K562 (cell line): ENCODE data around the gene GPR137C. TPM values are rescaled to one million over a fixed set of nuclear protein-coding genes. Genes with fewer than 3 reads are reported as not detected.

ENCODE experiments used
- ATF7 ChIP-seq: fragments of 450-650 bp; IDR thresholded peaks from 2 replicates; pipeline ENCODE4 v1.7.1; 2014; ENCODE audit warnings: mild to moderate bottlenecking, moderate library complexity
- E2F1 ChIP-seq: sonication (generic); formaldehyde crosslinking; IDR thresholded peaks from 2 replicates; pipeline ENCODE4 v1.8.1; 2023; ENCODE audit warnings: mild to moderate bottlenecking, missing genetic modification reagents, moderate library complexity
- FIP1L1 ChIP-seq: fragments of 200-400 bp; formaldehyde crosslinking; IDR thresholded peaks from 2 replicates; pipeline ENCODE4 v1.6.1; 2018; ENCODE audit warnings: mild to moderate bottlenecking, low read depth, low read length; ENCODE audit not compliant: poor library complexity, severe bottlenecking
- HLTF ChIP-seq: fragments of 450-650 bp; IDR thresholded peaks from 2 replicates; pipeline ENCODE4 v1.6.1; 2016
- KAT7 ChIP-seq: sonication (generic); formaldehyde crosslinking; IDR thresholded peaks from 2 replicates; pipeline ENCODE4 v1.8.0; 2022; ENCODE audit warnings: missing genetic modification reagents, mild to moderate bottlenecking, borderline replicate concordance
- NR3C1 ChIP-seq: sonication (generic); formaldehyde crosslinking; IDR thresholded peaks from 2 replicates; pipeline ENCODE4 v1.8.1; 2022; ENCODE audit warnings: missing genetic modification reagents
- NUFIP1 ChIP-seq: fragments of 450-650 bp; IDR thresholded peaks from 2 replicates; pipeline ENCODE4 v1.6.1; 2018; ENCODE audit not compliant: partially characterized antibody
- SOX6 ChIP-seq: fragments of 450-650 bp; IDR thresholded peaks from 2 replicates; pipeline ENCODE4 v1.6.1; 2014; ENCODE audit warnings: mild to moderate bottlenecking
- SRSF9 ChIP-seq: fragments of 200-400 bp; formaldehyde crosslinking; IDR thresholded peaks from 2 replicates; pipeline ENCODE4 v1.6.1; 2017; ENCODE audit warnings: low read depth, low read length, borderline replicate concordance
- TCF7 ChIP-seq: sonication (generic); IDR thresholded peaks from 2 replicates; pipeline ENCODE4 v1.6.1; 2016; ENCODE audit warnings: antibody characterized with exemption, borderline replicate concordance
- ZBTB1 ChIP-seq: sonication (generic); formaldehyde crosslinking; IDR thresholded peaks from 2 replicates; pipeline ENCODE4 v1.8.1; 2023; ENCODE audit warnings: missing genetic modification reagents, low read depth, mild to moderate bottlenecking, borderline replicate concordance
- ZBTB17 ChIP-seq: fragments of 450-650 bp; formaldehyde crosslinking; IDR thresholded peaks from 2 replicates; pipeline ENCODE4 v1.4.0; 2020; ENCODE audit warnings: mild to moderate bottlenecking
- ZFP30 ChIP-seq: fragments of 250-450 bp; sonication (Bioruptor Pico); IDR thresholded peaks from 2 replicates; pipeline ENCODE4 v1.8.0; 2022; ENCODE audit warnings: moderate library complexity, mild to moderate bottlenecking, inconsistent platforms, borderline replicate concordance
- ZNF282 ChIP-seq: sonication (generic); formaldehyde crosslinking; IDR thresholded peaks from 2 replicates; pipeline ENCODE4 v1.8.1; 2023; ENCODE audit warnings: missing genetic modification reagents
- ZNF740 ChIP-seq, 3 experiments: fragments of 200-800 bp in 1 of 3; sonication (Bioruptor generic) in 1 of 3; sonication (generic) in 1 of 3; formaldehyde crosslinking in 1 of 3; IDR thresholded peaks; 2 replicates each; pipeline versions ENCODE4 v1.6.1 to v1.8.0; 2016 to 2022; ENCODE audit warnings: mild to moderate bottlenecking in 2 of 3, missing compliant biosample characterization in 2 of 3, missing genetic modification characterization in 2 of 3, missing genetic modification reagents in 1 of 3
- ZNF830 ChIP-seq: fragments of 250-450 bp; sonication (Bioruptor Pico); IDR thresholded peaks from 2 replicates; pipeline ENCODE4 v1.5.0; 2021; ENCODE audit warnings: mild to moderate bottlenecking
- polyA plus RNA-seq, 8 experiments: library from polyadenylated mRNA; depleted of rRNA in 4 of 8; stranded (reverse) in 5 of 8; unstranded in 3 of 8; fragments of >200 nt; fragmentation: Nextera tagmentation in 2 of 8; fragmentation: Illumina TruSeq in 1 of 8; extraction: Ambion mirVana in 2 of 8; extraction: Trizol in 1 of 8; gene quantifications; 2 replicates each; pipeline versions ENCODE4 v1.2.1 to v1.2.3, GENCODE V29; 2011 to 2014; ENCODE audit warnings: inconsistent platforms in 1 of 8, missing spikeins in 1 of 8
- total RNA-seq, 7 experiments: library from RNA; depleted of rRNA in 6 of 7; stranded (reverse); fragments of >200 nt in 6 of 7; fragmentation: Illumina TruSeq in 2 of 7; extraction: Trizol in 2 of 7; gene quantifications; 2 replicates each; pipeline versions ENCODE4 v1.2.1 to v1.2.3, GENCODE V29; 2011 to 2021; ENCODE audit warnings: low replicate concordance in 1 of 7
- TF ChIP-seq, protein P1 (sequence below): conservative IDR thresholded peaks from 2 replicates; pipeline ENCODE4 v1.6.1; 2011; ENCODE audit warnings: low read depth, mild to moderate bottlenecking, low read length; ENCODE audit not compliant: control insufficient read depth

GPR137C gene
- total and polyA plus RNA-seq, 9 of the 15 experiments (the other 6 are each of a cell fraction or from before 2014, with no cell fraction given): 0.03 to 0.31 (median 0.06) TPM; not detected in 4

GRCh38 chr14:52552063-52552988 lies at the start of gene GPR137C, which contains the start of gene TXNDC16 (continued):
- TF ChIP-seq, protein P1, sequence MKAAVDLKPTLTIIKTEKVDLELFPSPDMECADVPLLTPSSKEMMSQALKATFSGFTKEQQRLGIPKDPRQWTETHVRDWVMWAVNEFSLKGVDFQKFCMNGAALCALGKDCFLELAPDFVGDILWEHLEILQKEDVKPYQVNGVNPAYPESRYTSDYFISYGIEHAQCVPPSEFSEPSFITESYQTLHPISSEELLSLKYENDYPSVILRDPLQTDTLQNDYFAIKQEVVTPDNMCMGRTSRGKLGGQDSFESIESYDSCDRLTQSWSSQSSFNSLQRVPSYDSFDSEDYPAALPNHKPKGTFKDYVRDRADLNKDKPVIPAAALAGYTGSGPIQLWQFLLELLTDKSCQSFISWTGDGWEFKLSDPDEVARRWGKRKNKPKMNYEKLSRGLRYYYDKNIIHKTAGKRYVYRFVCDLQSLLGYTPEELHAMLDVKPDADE: no peak
- TF ChIP-seq ZBTB1 (CRISPR knock-in tag): no peak
- no peak for TF ChIP-seq FIP1L1
- TF ChIP-seq ZNF740 (CRISPR knock-in tag; IDR thresholded peaks at IDR 0.05): no peak
- TF ChIP-seq ZNF740 (tag; IDR thresholded peaks at IDR 0.05): no peak
- no peak for TF ChIP-seq ZFP30 (CRISPR knock-in tag)
- TF ChIP-seq NUFIP1: no peak
- TF ChIP-seq ZNF830 (CRISPR knock-in tag): no peak
- no peak for TF ChIP-seq TCF7
- no peak for TF ChIP-seq NR3C1
- no peak for TF ChIP-seq SRSF9
- TF ChIP-seq SOX6: 0 out of 2 replicates have a peak, but pooled peaks have one; percentile 18
- TF ChIP-seq E2F1 (CRISPR knock-in tag): peak; percentile 50; the same call in 1 of the 2 replicates
- no peak for TF ChIP-seq KAT7 (CRISPR knock-in tag)
- no peak for TF ChIP-seq ZBTB17 (CRISPR knock-in tag)
- no peak for TF ChIP-seq HLTF
- no peak for TF ChIP-seq ZNF282 (CRISPR knock-in tag)
- peak; percentile 65; the same call in 1 of the 2 replicates for TF ChIP-seq ATF7
